ENCODE data around the gene OSBPL2.

The OSBPL2 gene

DNA sequence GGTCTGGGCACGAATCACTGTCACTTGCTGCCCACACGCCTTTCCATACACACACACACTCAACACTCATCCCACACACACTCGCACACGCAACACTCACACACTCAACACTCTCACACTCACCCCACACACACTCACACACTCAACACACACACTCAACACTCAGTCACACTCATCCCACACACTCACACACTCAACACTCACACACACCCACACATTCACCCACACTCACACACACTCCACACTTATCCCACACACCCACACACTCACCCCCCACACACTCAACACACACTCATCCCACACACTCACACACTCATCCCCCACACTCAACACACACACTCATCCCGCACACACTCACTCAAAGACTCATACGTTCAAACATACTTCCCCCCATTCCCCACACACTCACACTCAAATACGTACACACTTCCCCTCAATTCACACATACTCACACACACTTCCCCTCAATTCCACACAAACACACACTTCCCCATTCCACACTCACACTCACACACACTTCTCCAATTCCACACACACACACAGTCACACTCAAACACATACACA is 9.3 kb upstream of the OSBPL2 start:
- WGBS, 2 experiments: 90% methylated on average over 7 of the region's 7 CpGs
- H3K4me3 ChIP-seq (ENCODE audit: insufficient read depth, low read depth, low read length): no peak overlapping the region
- H3K27ac ChIP-seq (ENCODE audit: insufficient read depth, low read depth, low read length, poor library complexity, severe bottlenecking): no peak overlapping the region
- no peaks in the 10 kb centered on the region for H3K36me3 ChIP-seq (ENCODE audit: control insufficient read depth, insufficient read depth, low read length)
- H3K9me3 ChIP-seq (ENCODE audit: control insufficient read depth, low read length): no peaks in the 10 kb centered on the region
- peaks cover 4% of the 10 kb centered on the region for H3K4me1 ChIP-seq (ENCODE audit: control insufficient read depth, insufficient read depth, low read length)
- peaks cover 7% of the 10 kb centered on the region for H3K27me3 ChIP-seq (ENCODE audit: control insufficient read depth, insufficient read depth, low read length, poor library complexity, severe bottlenecking)

DNA sequence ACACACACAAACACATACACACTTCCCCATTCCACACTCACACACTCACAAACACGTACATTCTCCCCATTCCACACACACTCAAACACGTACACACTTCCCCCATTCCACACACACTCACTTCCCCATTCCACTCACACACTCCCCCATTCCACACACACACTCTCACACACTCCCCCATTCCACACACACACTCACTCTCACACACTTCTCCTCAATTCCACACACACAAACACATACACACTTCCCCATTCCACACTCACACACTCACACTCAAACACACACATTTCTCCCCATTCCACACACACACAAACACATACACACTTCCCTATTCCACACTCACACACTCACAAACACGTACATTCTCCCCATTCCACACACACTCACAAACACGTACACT is 8.7 kb upstream of the OSBPL2 start:
- Histone ChIP-seq H3K4me1 (ENCODE audit: control insufficient read depth, insufficient read depth, low read length) (peaks cover 7% of the 10 kb centered on the region), H3K27me3 (ENCODE audit: control insufficient read depth, insufficient read depth, low read length, poor library complexity, severe bottlenecking) (peaks cover 2% of the 10 kb centered on the region), H3K9me3 (ENCODE audit: control insufficient read depth, low read length) (no peaks in the 10 kb centered on the region), H3K4me3 (ENCODE audit: insufficient read depth, low read depth, low read length) (no peak overlapping the region), H3K36me3 (ENCODE audit: control insufficient read depth, insufficient read depth, low read length) (no peaks in the 10 kb centered on the region), H3K27ac (ENCODE audit: insufficient read depth, low read depth, low read length, poor library complexity, severe bottlenecking) (no peak overlapping the region)
- WGBS, 2 experiments: 71 to 76% methylated on average over 4 of the region's 4 CpGs

DNA sequence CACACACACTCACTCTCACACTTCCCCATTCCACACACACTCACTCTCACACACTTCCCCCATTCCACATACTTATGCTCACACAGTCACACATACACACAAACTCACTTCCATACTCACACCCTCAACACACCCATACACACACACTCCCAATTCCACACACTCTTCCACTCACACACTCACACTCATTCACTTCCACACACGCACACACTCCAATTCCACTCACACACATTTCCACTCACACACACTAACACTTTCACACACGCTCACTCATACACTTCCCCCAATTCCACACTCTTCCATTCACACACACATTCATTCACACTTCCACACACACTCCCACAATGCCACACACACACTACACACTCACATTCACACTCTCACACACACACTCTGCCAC is 8.0 kb upstream of the OSBPL2 start:
- H3K4me1 ChIP-seq (ENCODE audit: control insufficient read depth, insufficient read depth, low read length): peaks cover 12% of the 10 kb centered on the region
- WGBS, 2 experiments: 87% methylated on average over 2 of the region's 2 CpGs
- H3K36me3 ChIP-seq (ENCODE audit: control insufficient read depth, insufficient read depth, low read length): no peaks in the 10 kb centered on the region
- no peaks in the 10 kb centered on the region for H3K27me3 ChIP-seq (ENCODE audit: control insufficient read depth, insufficient read depth, low read length, poor library complexity, severe bottlenecking)
- no peak overlapping the region for H3K27ac ChIP-seq (ENCODE audit: insufficient read depth, low read depth, low read length, poor library complexity, severe bottlenecking)
- no peaks in the 10 kb centered on the region for H3K9me3 ChIP-seq (ENCODE audit: control insufficient read depth, low read length)
- H3K4me3 ChIP-seq (ENCODE audit: insufficient read depth, low read depth, low read length): no peak overlapping the region

DNA sequence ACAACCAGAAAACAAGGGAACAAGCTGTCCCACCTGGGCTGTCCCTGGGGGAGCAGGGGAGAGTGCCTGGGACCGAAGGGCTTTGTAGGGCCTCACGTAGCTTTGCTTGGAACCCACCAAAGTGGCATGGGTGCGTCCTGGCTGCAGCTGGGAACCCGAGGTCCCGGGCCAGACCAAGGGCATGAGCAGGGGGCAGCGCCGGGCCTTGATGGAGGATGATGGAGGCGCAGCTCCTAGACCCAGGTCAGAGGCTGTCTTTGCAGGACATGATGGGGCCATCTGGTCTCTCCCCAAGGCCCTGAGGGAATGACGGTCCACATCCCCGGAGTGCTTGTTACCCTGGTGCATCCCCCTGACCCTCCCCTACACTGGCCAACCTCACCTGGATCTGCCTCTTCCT is 7.6 kb upstream of the OSBPL2 start:
- Histone ChIP-seq H3K4me1 (ENCODE audit: control insufficient read depth, insufficient read depth, low read length) (peaks cover 12% of the 10 kb centered on the region), H3K27me3 (ENCODE audit: control insufficient read depth, insufficient read depth, low read length, poor library complexity, severe bottlenecking) (no peaks in the 10 kb centered on the region), H3K36me3 (ENCODE audit: control insufficient read depth, insufficient read depth, low read length) (no peaks in the 10 kb centered on the region), H3K4me3 (ENCODE audit: insufficient read depth, low read depth, low read length) (no peak overlapping the region), H3K9me3 (ENCODE audit: control insufficient read depth, low read length) (no peaks in the 10 kb centered on the region), H3K27ac (ENCODE audit: insufficient read depth, low read depth, low read length, poor library complexity, severe bottlenecking) (no peak overlapping the region)
- 92 to 93% methylated on average over 10 of the region's 10 CpGs for WGBS, 2 experiments

DNA sequence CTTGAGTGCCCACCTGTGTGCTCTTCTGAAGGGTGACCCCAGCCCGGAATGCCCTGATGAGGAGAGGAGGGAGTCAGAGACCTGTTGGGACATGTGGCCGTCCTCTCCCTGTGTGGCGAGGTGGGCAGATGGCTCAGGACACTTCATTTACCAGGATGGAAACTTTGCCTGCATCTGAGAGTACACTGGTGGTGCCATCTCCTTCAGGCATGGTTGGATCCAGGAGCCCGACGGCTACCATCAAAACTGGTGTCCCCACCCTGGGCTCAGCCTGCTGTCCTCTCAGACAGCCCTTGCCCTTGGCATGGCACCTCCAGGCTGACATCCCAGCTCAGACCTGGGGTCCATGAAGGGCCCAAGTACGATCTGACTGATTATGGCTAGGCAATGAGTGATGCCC is 7.0 kb upstream of the OSBPL2 start:
- Histone ChIP-seq H3K27ac (ENCODE audit: insufficient read depth, low read depth, low read length, poor library complexity, severe bottlenecking) (no peak overlapping the region), H3K4me1 (ENCODE audit: control insufficient read depth, insufficient read depth, low read length) (peaks cover 12% of the 10 kb centered on the region), H3K27me3 (ENCODE audit: control insufficient read depth, insufficient read depth, low read length, poor library complexity, severe bottlenecking) (no peaks in the 10 kb centered on the region), H3K4me3 (ENCODE audit: insufficient read depth, low read depth, low read length) (no peak overlapping the region), H3K36me3 (ENCODE audit: control insufficient read depth, insufficient read depth, low read length) (no peaks in the 10 kb centered on the region), H3K9me3 (ENCODE audit: control insufficient read depth, low read length) (no peaks in the 10 kb centered on the region)
- 83% methylated on average over 6 of the region's 6 CpGs for WGBS, 2 experiments

DNA sequence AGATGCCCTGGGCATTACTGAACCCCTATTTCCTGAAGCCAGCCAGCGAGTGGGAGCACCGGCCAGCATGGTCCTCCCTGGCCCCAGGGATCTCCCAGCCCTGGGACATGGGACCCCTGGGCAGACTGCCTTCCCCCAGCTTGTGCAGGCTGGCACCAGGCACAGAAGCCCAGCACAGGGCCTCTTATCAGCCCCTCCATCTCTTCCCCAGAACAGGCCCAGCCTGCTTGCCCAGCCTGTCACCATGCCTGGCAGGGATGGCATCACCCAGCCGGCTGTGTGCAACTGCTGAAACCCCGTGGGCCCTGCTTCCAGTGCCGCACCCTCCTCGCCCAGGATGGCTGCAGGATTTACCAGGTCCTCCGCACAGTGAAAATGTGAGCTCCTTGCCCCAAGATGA is 6.1 kb upstream of the OSBPL2 start:
- H3K4me3 ChIP-seq (ENCODE audit: insufficient read depth, low read depth, low read length): no peak overlapping the region
- H3K36me3 ChIP-seq (ENCODE audit: control insufficient read depth, insufficient read depth, low read length): no peaks in the 10 kb centered on the region
- no peaks in the 10 kb centered on the region for H3K27me3 ChIP-seq (ENCODE audit: control insufficient read depth, insufficient read depth, low read length, poor library complexity, severe bottlenecking)
- WGBS, 2 experiments: 93 to 94% methylated on average over 7 of the region's 7 CpGs
- H3K27ac ChIP-seq (ENCODE audit: insufficient read depth, low read depth, low read length, poor library complexity, severe bottlenecking): no peak overlapping the region
- peaks cover 17% of the 10 kb centered on the region for H3K4me1 ChIP-seq (ENCODE audit: control insufficient read depth, insufficient read depth, low read length)
- H3K9me3 ChIP-seq (ENCODE audit: control insufficient read depth, low read length): no peaks in the 10 kb centered on the region

DNA sequence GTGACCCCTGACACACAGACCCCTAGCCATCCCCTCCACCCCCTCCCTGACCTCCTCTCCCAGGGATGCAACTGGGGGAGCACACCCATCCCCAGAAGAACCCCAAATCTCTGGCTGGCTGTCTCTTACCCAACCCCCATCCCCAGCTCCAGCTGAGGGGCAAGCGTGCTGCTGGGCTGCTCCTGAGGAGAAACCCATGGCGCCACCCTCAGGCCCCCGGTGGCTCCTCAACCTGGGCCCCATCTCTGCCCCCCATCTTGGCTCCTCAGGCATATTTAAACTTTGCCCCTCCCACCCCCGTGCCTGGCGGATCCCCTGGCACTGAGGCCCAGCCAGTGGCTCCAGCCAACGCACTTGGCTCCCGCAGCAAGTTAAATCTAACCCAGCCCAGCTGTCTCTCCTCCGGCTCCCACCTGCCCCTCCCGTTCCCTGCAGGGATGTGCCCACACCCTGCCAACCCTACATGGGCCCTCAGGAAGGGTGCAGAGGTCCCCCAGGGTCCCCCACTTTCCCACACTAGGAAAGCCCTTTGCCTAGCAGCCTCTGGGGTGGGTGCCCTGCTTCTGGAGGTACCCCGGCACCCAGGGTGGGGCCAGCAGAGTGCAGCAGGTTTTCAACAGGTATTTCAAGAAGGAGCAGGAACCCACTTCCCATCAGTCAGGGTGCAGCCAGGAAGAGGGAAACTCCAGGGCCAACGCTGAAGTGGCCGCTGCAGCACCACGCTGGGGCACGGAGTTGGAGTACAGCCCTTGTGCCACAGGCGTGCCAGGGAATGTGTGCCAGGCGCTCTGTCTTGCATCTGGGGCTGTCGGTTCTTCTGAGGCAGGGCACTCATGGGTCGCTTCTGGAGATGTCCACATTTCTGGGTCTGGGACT is 5.3 kb upstream of the OSBPL2 start:
- Histone ChIP-seq H3K9me3 (ENCODE audit: control insufficient read depth, low read length) (no peaks in the 10 kb centered on the region), H3K27me3 (ENCODE audit: control insufficient read depth, insufficient read depth, low read length, poor library complexity, severe bottlenecking) (no peaks in the 10 kb centered on the region), H3K36me3 (ENCODE audit: control insufficient read depth, insufficient read depth, low read length) (no peaks in the 10 kb centered on the region), H3K4me3 (ENCODE audit: insufficient read depth, low read depth, low read length) (no peak overlapping the region), H3K27ac (ENCODE audit: insufficient read depth, low read depth, low read length, poor library complexity, severe bottlenecking) (no peak overlapping the region), H3K4me1 (ENCODE audit: control insufficient read depth, insufficient read depth, low read length) (peaks cover 23% of the 10 kb centered on the region)
- 85 to 89% methylated on average over 18 of the region's 18 CpGs for WGBS, 2 experiments

DNA sequence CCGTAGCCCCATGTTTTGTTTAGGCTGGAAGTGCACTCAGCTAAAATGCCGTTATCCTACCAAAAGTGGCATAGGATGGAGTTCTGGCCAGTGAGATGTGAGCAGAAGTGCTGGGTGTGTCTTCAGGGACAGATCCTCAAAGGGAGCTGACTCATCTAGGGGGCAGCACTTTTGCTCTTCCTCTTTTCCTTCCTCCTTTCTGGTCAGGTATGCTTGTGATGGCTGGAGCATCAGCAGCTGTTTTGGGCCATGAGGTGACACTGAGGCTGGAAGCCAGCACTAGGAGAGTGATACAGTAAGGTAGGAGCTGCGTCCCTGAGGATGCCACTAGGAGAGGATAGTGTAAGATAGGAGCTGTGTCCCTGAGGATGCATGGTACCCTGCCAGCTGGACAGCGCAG is 4.6 kb upstream of the OSBPL2 start:
- Histone ChIP-seq H3K36me3 (ENCODE audit: control insufficient read depth, insufficient read depth, low read length) (no peaks in the 10 kb centered on the region), H3K27ac (ENCODE audit: insufficient read depth, low read depth, low read length, poor library complexity, severe bottlenecking) (no peak overlapping the region), H3K9me3 (ENCODE audit: control insufficient read depth, low read length) (no peaks in the 10 kb centered on the region), H3K4me3 (ENCODE audit: insufficient read depth, low read depth, low read length) (no peak overlapping the region), H3K27me3 (ENCODE audit: control insufficient read depth, insufficient read depth, low read length, poor library complexity, severe bottlenecking) (no peaks in the 10 kb centered on the region), H3K4me1 (ENCODE audit: control insufficient read depth, insufficient read depth, low read length) (peaks cover 20% of the 10 kb centered on the region)
- WGBS, 2 experiments: 93 to 97% methylated on average over 4 of the region's 4 CpGs

DNA sequence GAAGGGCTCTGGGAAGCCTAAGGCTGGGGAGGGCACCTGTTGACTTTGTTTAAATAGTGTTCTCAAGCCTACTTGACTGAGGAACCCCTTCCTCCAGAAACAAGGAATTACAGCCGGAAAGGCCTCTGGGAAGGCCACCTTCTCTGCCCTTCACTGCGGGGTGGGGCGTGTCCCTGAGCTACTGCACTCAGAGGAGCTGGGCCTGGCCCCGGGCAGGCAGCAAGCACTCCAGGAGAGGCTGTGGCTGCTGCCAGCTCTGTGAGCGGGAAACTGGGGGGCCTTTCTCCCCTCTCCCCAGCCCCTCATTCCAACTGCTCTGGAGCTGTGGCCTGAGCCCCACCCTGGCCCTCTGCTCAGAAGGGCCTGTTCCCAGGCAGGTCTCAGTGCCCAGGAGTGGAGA is 4.0 kb upstream of the OSBPL2 start:
- H3K27ac ChIP-seq (ENCODE audit: insufficient read depth, low read depth, low read length, poor library complexity, severe bottlenecking): no peak overlapping the region
- no peaks in the 10 kb centered on the region for H3K9me3 ChIP-seq (ENCODE audit: control insufficient read depth, low read length)
- no peak overlapping the region for H3K4me3 ChIP-seq (ENCODE audit: insufficient read depth, low read depth, low read length)
- H3K27me3 ChIP-seq (ENCODE audit: control insufficient read depth, insufficient read depth, low read length, poor library complexity, severe bottlenecking): no peaks in the 10 kb centered on the region
- peaks cover 20% of the 10 kb centered on the region for H3K4me1 ChIP-seq (ENCODE audit: control insufficient read depth, insufficient read depth, low read length)
- WGBS, 2 experiments: 84 to 89% methylated on average over 5 of the region's 5 CpGs
- H3K36me3 ChIP-seq (ENCODE audit: control insufficient read depth, insufficient read depth, low read length): no peaks in the 10 kb centered on the region

DNA sequence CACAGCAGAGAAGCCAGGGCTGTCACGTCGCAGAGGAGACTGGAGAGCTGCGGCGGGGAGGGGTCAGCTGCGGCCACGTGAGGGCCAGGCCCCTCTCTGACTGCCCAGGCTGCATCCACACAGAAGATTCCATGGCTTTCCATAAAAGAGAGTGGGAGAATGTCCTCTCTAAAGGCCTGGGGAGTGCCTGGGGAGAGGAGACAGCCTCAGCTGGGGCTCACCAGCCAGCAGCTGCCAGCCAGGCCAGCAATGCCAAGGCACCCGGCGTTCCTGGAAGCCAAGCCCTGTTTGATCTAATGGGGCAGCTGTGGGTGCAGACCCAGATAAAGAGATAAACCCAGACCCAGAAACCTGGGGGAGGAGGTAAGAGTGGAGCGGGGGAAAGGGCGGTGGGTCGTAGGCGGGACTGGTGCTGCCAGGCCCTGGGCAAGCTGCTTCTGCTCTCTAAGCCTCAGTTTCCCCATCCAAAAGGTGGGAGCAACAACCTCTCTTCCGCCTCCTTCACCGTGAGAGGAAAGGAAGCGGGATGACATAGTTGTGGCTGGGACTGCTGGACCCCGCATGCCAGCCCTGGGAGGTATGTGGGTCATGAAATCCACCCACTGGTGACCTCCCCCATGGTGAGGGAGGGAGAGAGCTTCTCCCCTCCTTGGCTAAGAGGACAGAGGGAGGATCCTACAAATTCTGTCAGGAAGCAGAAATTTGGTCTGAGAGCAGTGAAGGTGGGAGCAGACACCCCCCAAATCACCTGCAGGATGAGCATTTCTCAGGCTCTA is 3.1 kb upstream of the OSBPL2 start:
- H3K36me3 ChIP-seq (ENCODE audit: control insufficient read depth, insufficient read depth, low read length): no peaks in the 10 kb centered on the region
- WGBS, 2 experiments: 84 to 85% methylated on average over 16 of the region's 16 CpGs
- no peak overlapping the region for H3K27ac ChIP-seq (ENCODE audit: insufficient read depth, low read depth, low read length, poor library complexity, severe bottlenecking)

More for the DNA sequence above, 3.1 kb upstream of the OSBPL2 start:
- H3K9me3 ChIP-seq (ENCODE audit: control insufficient read depth, low read length): no peaks in the 10 kb centered on the region
- peaks cover 20% of the 10 kb centered on the region for H3K4me1 ChIP-seq (ENCODE audit: control insufficient read depth, insufficient read depth, low read length)
- H3K27me3 ChIP-seq (ENCODE audit: control insufficient read depth, insufficient read depth, low read length, poor library complexity, severe bottlenecking): no peaks in the 10 kb centered on the region
- H3K4me3 ChIP-seq (ENCODE audit: insufficient read depth, low read depth, low read length): no peak overlapping the region

All from ectodermal cell (in vitro differentiated cells).